GM12878 (cell line): ENCODE measurements around the gene RSL24D1. TPM values are rescaled to one million over a fixed set of nuclear protein-coding genes. Genes with fewer than 3 reads are reported as not detected.

ENCODE experiments used
- BACH1 ChIP-seq: fragments of 450-650 bp; IDR thresholded peaks from 2 replicates; pipeline ENCODE4 v1.6.1; 2017; ENCODE audit warnings: mild to moderate bottlenecking, borderline replicate concordance
- BHLHE40 ChIP-seq, 2 experiments: fragments of 450-650 bp in 1 of 2; IDR thresholded peaks; 2 replicates each; pipeline ENCODE4 v1.6.1; 2011 to 2017; ENCODE audit warnings: low read depth in 2 of 2, borderline replicate concordance in 1 of 2, improper control_type of control experiment in 1 of 2, low read length in 1 of 2, mild to moderate bottlenecking in 1 of 2
- CBX3 ChIP-seq: fragments of 200-600 bp; sonication (generic); IDR thresholded peaks from 2 replicates; pipeline ENCODE4 v1.6.1; 2016; ENCODE audit warnings: low read depth, borderline replicate concordance
- CHD1 ChIP-seq: IDR thresholded peaks from 2 replicates; pipeline ENCODE4 v1.6.1; 2012; ENCODE audit warnings: low read depth, low read length, improper control_type of control experiment
- CREM ChIP-seq: IDR thresholded peaks from 2 replicates; pipeline ENCODE4 v1.6.1; 2014; ENCODE audit warnings: antibody characterized with exemption, low read depth
- FOS ChIP-seq: IDR thresholded peaks from 3 replicates; pipeline ENCODE4 v1.6.1; 2011; ENCODE audit warnings: borderline replicate concordance; ENCODE audit not compliant: insufficient read length; ENCODE audit errors: extremely low read depth
- HCFC1 ChIP-seq: fragments of 150-350 bp; IDR thresholded peaks from 2 replicates; pipeline ENCODE4 v1.6.1; 2014; ENCODE audit warnings: low read length
- IRF4 ChIP-seq: IDR thresholded peaks from 2 replicates; pipeline ENCODE4 v1.6.1; 2011; ENCODE audit warnings: low read depth, low read length
- NBN ChIP-seq: fragments of 450-650 bp; IDR thresholded peaks from 2 replicates; pipeline ENCODE4 v1.6.1; 2016
- NFYA ChIP-seq: IDR thresholded peaks from 2 replicates; pipeline ENCODE4 v1.6.1; 2011; ENCODE audit warnings: low read depth, mild to moderate bottlenecking, low read length, improper control_type of control experiment, borderline replicate concordance
- PAX5 ChIP-seq: IDR thresholded peaks from 2 replicates; pipeline ENCODE4 v1.6.1; 2011; ENCODE audit warnings: low read depth, low read length, borderline replicate concordance
- PAX8 ChIP-seq: fragments of 450-650 bp; IDR thresholded peaks from 2 replicates; pipeline ENCODE4 v1.6.1; 2017; ENCODE audit warnings: mild to moderate bottlenecking, moderate library complexity
- RAD51 ChIP-seq: fragments of 450-650 bp; IDR thresholded peaks from 2 replicates; pipeline ENCODE4 v1.6.1; 2016; ENCODE audit warnings: moderate library complexity, mild to moderate bottlenecking, inconsistent platforms
- SIN3A ChIP-seq: IDR thresholded peaks from 2 replicates; pipeline ENCODE4 v1.6.1; 2012; ENCODE audit warnings: low read depth, low read length, improper control_type of control experiment
- SKIL ChIP-seq: fragments of 450-650 bp; IDR thresholded peaks from 2 replicates; pipeline ENCODE4 v1.6.1; 2017; ENCODE audit warnings: mild to moderate bottlenecking, low read depth, inconsistent platforms; ENCODE audit not compliant: poor library complexity, severe bottlenecking
- SMC3 ChIP-seq: IDR thresholded peaks from 2 replicates; pipeline ENCODE4 v1.6.1; 2011; ENCODE audit warnings: low read length, improper control_type of control experiment, borderline replicate concordance
- SREBF1 ChIP-seq: IDR thresholded peaks from 2 replicates; pipeline ENCODE4 v1.6.1; 2012; ENCODE audit warnings: mild to moderate bottlenecking, low read length
- STAT3 ChIP-seq: IDR thresholded peaks from 2 replicates; pipeline ENCODE4 v1.6.1; 2011; ENCODE audit warnings: low read depth, low read length, improper control_type of control experiment
- SUPT20H ChIP-seq: IDR thresholded peaks from 2 replicates; pipeline ENCODE4 v1.6.1; 2011; ENCODE audit warnings: low read depth, mild to moderate bottlenecking, low read length, moderate library complexity, borderline replicate concordance; ENCODE audit not compliant: control insufficient read depth
- YY1 ChIP-seq: IDR thresholded peaks from 2 replicates; pipeline ENCODE4 v1.6.1; 2011; ENCODE audit warnings: low read depth, mild to moderate bottlenecking, low read length
- ZBED1 ChIP-seq: IDR thresholded peaks from 2 replicates; pipeline ENCODE4 v1.6.1; 2016; ENCODE audit warnings: borderline replicate concordance
- ZBTB33 ChIP-seq: fragments of 450-650 bp; IDR thresholded peaks from 2 replicates; pipeline ENCODE4 v1.6.1; 2017; ENCODE audit warnings: mild to moderate bottlenecking
- polyA plus RNA-seq, 11 experiments: library from polyadenylated mRNA; depleted of rRNA in 4 of 11; unstranded in 6 of 11; stranded (reverse) in 5 of 11; fragments of >200 nt; fragmentation: Nextera tagmentation in 4 of 11; fragmentation: Illumina TruSeq in 1 of 11; extraction: Ambion mirVana in 4 of 11; extraction: Trizol in 1 of 11; gene quantifications; 1 replicate in 1 of 11; 2 replicates in 10 of 11; pipeline versions ENCODE4 v1.2.1 to v1.2.3, GENCODE V29; 2011 to 2016; ENCODE audit warnings: inconsistent platforms in 2 of 11, missing spikeins in 2 of 11, low read depth in 1 of 11
- total RNA-seq, 4 experiments: library from RNA; depleted of rRNA in 3 of 4; stranded (reverse); fragments of >200 nt in 3 of 4; fragmentation: Illumina TruSeq in 1 of 4; extraction: Trizol in 1 of 4; gene quantifications; 2 replicates each; pipeline versions ENCODE4 v1.2.1 to v1.2.3, GENCODE V29; 2013 to 2021
- TF ChIP-seq, protein P1 (sequence below): IDR thresholded peaks from 2 replicates; pipeline ENCODE4 v1.6.1; 2012; ENCODE audit warnings: low read depth, low read length, improper control_type of control experiment
- TF ChIP-seq, protein P2 (sequence below): fragments of 450-650 bp; formaldehyde crosslinking; IDR thresholded peaks from 2 replicates; pipeline ENCODE4 v1.4.0; 2020; ENCODE audit warnings: mild to moderate bottlenecking, moderate library complexity

RSL24D1 gene
- total and polyA plus RNA-seq, 10 of the 15 experiments (the other 5 are each of a cell fraction or from before 2014, with no cell fraction given), result 94.9 to 249 (median 121) TPM

GRCh38 chr15:55222588-55222987 is 25.8 kb upstream of the RSL24D1 start (continued):
- no peak for TF ChIP-seq BACH1
- TF ChIP-seq NBN, result 0 out of 2 replicates have a peak, but pooled peaks have one; percentile 41
- no peak for TF ChIP-seq HCFC1
- TF ChIP-seq FOS, result no peak
- TF ChIP-seq YY1, result no peak
- TF ChIP-seq SUPT20H, result no peak
- TF ChIP-seq NFYA, result no peak
- TF ChIP-seq SIN3A, result no peak
- no peak for TF ChIP-seq ZBED1
- TF ChIP-seq CBX3, result no peak
- TF ChIP-seq SKIL, result no peak
- TF ChIP-seq STAT3, result no peak
- TF ChIP-seq SMC3, result no peak
- no peak for TF ChIP-seq RAD51
- no peak for TF ChIP-seq PAX8
- TF ChIP-seq, protein P1, sequence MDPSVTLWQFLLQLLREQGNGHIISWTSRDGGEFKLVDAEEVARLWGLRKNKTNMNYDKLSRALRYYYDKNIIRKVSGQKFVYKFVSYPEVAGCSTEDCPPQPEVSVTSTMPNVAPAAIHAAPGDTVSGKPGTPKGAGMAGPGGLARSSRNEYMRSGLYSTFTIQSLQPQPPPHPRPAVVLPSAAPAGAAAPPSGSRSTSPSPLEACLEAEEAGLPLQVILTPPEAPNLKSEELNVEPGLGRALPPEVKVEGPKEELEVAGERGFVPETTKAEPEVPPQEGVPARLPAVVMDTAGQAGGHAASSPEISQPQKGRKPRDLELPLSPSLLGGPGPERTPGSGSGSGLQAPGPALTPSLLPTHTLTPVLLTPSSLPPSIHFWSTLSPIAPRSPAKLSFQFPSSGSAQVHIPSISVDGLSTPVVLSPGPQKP, result no peak
- TF ChIP-seq CHD1, result no peak
- TF ChIP-seq ZBTB33, result no peak
- no peak for TF ChIP-seq SREBF1
- no peak for TF ChIP-seq PAX5
- 0 out of 4 replicates have a peak, but pooled peaks of 1 of the 2 experiments have one; percentile 24 for TF ChIP-seq BHLHE40 (IDR thresholded peaks at IDR 0.05; ENCODE audit: borderline replicate concordance in 1 of 2, low read depth in 2 of 2, low read length in 1 of 2)
- TF ChIP-seq, protein P2, sequence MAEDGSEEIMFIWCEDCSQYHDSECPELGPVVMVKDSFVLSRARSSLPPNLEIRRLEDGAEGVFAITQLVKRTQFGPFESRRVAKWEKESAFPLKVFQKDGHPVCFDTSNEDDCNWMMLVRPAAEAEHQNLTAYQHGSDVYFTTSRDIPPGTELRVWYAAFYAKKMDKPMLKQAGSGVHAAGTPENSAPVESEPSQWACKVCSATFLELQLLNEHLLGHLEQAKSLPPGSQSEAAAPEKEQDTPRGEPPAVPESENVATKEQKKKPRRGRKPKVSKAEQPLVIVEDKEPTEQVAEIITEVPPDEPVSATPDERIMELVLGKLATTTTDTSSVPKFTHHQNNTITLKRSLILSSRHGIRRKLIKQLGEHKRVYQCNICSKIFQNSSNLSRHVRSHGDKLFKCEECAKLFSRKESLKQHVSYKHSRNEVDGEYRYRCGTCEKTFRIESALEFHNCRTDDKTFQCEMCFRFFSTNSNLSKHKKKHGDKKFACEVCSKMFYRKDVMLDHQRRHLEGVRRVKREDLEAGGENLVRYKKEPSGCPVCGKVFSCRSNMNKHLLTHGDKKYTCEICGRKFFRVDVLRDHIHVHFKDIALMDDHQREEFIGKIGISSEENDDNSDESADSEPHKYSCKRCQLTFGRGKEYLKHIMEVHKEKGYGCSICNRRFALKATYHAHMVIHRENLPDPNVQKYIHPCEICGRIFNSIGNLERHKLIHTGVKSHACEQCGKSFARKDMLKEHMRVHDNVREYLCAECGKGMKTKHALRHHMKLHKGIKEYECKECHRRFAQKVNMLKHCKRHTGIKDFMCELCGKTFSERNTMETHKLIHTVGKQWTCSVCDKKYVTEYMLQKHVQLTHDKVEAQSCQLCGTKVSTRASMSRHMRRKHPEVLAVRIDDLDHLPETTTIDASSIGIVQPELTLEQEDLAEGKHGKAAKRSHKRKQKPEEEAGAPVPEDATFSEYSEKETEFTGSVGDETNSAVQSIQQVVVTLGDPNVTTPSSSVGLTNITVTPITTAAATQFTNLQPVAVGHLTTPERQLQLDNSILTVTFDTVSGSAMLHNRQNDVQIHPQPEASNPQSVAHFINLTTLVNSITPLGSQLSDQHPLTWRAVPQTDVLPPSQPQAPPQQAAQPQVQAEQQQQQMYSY, result no peak
- no peak for TF ChIP-seq CREM
- TF ChIP-seq IRF4, result no peak
